Coronary artery (tissue), 2 donors: ENCODE data around the gene ARHGAP45.

Experiments used
- DNase-seq: peaks from one replicate; pipeline ENCODE4 v3.0.0-alpha.2; 2017; ENCODE audit warnings: low spot score
- H3K27ac ChIP-seq, 2 donors: fragments of 200-600 bp; sonication (generic); one replicate each; pipeline ENCODE4 v1.5.1; 2016 to 2019
- H3K4me3 ChIP-seq: fragments of 200-600 bp; sonication (generic); 2 replicates; pipeline ENCODE4 v1.5.1; 2016; ENCODE audit warnings: mild to moderate bottlenecking, moderate library complexity
- TF ChIP-seq, protein P1 (sequence below): fragments of 200-600 bp; sonication (generic); IDR thresholded peaks from one replicate; pipeline ENCODE4 v1.5.1; 2019; ENCODE audit warnings: antibody characterized with exemption

ARHGAP45 gene

GRCh38 chr19:1028062-1028926 lies 38.7 kb upstream of the ARHGAP45 start:
- peak; percentile 92 for DNase-seq
- peak overlapping the region; percentile 92 for H3K4me3 ChIP-seq
- peak overlapping the region; percentile 98 to 100 for H3K27ac ChIP-seq
- TF ChIP-seq, protein P1, sequence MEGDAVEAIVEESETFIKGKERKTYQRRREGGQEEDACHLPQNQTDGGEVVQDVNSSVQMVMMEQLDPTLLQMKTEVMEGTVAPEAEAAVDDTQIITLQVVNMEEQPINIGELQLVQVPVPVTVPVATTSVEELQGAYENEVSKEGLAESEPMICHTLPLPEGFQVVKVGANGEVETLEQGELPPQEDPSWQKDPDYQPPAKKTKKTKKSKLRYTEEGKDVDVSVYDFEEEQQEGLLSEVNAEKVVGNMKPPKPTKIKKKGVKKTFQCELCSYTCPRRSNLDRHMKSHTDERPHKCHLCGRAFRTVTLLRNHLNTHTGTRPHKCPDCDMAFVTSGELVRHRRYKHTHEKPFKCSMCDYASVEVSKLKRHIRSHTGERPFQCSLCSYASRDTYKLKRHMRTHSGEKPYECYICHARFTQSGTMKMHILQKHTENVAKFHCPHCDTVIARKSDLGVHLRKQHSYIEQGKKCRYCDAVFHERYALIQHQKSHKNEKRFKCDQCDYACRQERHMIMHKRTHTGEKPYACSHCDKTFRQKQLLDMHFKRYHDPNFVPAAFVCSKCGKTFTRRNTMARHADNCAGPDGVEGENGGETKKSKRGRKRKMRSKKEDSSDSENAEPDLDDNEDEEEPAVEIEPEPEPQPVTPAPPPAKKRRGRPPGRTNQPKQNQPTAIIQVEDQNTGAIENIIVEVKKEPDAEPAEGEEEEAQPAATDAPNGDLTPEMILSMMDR = no peak

GRCh38 chr19:1032264-1032867 lies 34.6 kb upstream of the ARHGAP45 start:
- TF ChIP-seq, protein P1 = no peak
- no peak overlapping the region for H3K4me3 ChIP-seq
- DNase-seq = no peak

GRCh38 chr19:1035998-1036621 lies 30.9 kb upstream of the ARHGAP45 start:
- DNase-seq = no peak
- no peak overlapping the region for H3K27ac ChIP-seq
- no peak overlapping the region for H3K4me3 ChIP-seq
- TF ChIP-seq, protein P1 = no peak

More at GRCh38 chr19:1032264-1032867, 34.6 kb upstream of the ARHGAP45 start:
- H3K27ac ChIP-seq = peak overlapping the region in 1 of 2 donors; percentile 1

- H3K4me3 ChIP-seq = no peak overlapping the region
- peak overlapping the region in 1 of 2 donors; percentile 62 for H3K27ac ChIP-seq
- no peak for DNase-seq
These were observed 29.3 kb upstream of the ARHGAP45 start for GRCh38 chr19:1037621-1038064.

GRCh38 chr19:1038978-1039645 lies 27.9 kb upstream of the ARHGAP45 start:
- peak overlapping the region; percentile 71 for H3K4me3 ChIP-seq
- peak overlapping the region; percentile 9 to 62 for H3K27ac ChIP-seq
- DNase-seq = no peak
- TF ChIP-seq, protein P1 = no peak

More at GRCh38 chr19:1037621-1038064, 29.3 kb upstream of the ARHGAP45 start:
- TF ChIP-seq, protein P1 = no peak

- TF ChIP-seq, protein P1 = no peak
- H3K4me3 ChIP-seq = peak within 1 kb of the TSS; percentile 71
- peak within 1 kb of the TSS; percentile 9 to 62 for H3K27ac ChIP-seq
- DNase-seq = peak; percentile 96
These were observed 27.1 kb upstream of the ARHGAP45 start, which contains the start of gene ABCA7 for GRCh38 chr19:1039646-1040475. Gene ABCA7, plus strand, starts transcription at chr19:1040107. Its CDS starts 1,255 bp downstream, at chr19:1041362.
